Neutrophil (primary cell): ENCODE measurements around the gene GRK1.

Experiments
- H3K27ac ChIP-seq: fragments of 200-600 bp; sonication (generic); 2 replicates; pipeline ENCODE4 v1.5.1; 2016; ENCODE audit warnings: mild to moderate bottlenecking, moderate library complexity
- H3K27me3 ChIP-seq: fragments of 200-600 bp; sonication (generic); 2 replicates; pipeline ENCODE4 v1.6.0; 2016; ENCODE audit warnings: mild to moderate bottlenecking
- H3K36me3 ChIP-seq: fragments of 200-600 bp; sonication (generic); 2 replicates; pipeline ENCODE4 v1.5.1; 2017
- H3K4me1 ChIP-seq, 2 experiments: fragments of 200-600 bp in 1 of 2; sonication (generic) in 1 of 2; 1 replicate in 1 of 2; 2 replicates in 1 of 2; pipeline versions ENCODE4 v1.5.1 to v1.6.1; 2013 to 2016; ENCODE audit warnings: low read depth in 1 of 2, low read length in 1 of 2, mild to moderate bottlenecking in 1 of 2, moderate library complexity in 1 of 2; ENCODE audit not compliant: control insufficient read depth in 1 of 2, insufficient read depth in 1 of 2
- H3K4me3 ChIP-seq, 2 experiments: fragments of 200-600 bp in 1 of 2; sonication (generic) in 1 of 2; 1 replicate in 1 of 2; 2 replicates in 1 of 2; pipeline ENCODE4 v1.5.1; 2013 to 2016; ENCODE audit warnings: low read depth in 1 of 2, low read length in 1 of 2, mild to moderate bottlenecking in 1 of 2, moderate library complexity in 1 of 2
- H3K9me3 ChIP-seq: fragments of 200-600 bp; sonication (generic); 2 replicates; pipeline ENCODE4 v1.5.1; 2016
- CTCF ChIP-seq: fragments of 200-600 bp; sonication (generic); IDR thresholded peaks from 2 replicates; pipeline ENCODE4 v1.5.1; 2016; ENCODE audit warnings: antibody characterized with exemption

The GRK1 gene

GRCh38 chr13:113627136-113627535 lies 39.9 kb upstream of the GRK1 start:
- Histone ChIP-seq H3K27me3 (no peaks in the 10 kb centered on the region), H3K4me1 (no peaks in the 10 kb centered on the region), H3K9me3 (no peaks in the 10 kb centered on the region), H3K36me3 (peaks cover 59% of the 10 kb centered on the region), H3K27ac (no peak overlapping the region), H3K4me3 (no peak overlapping the region)
- TF ChIP-seq CTCF, result no peak

- no peak for TF ChIP-seq CTCF
- Histone ChIP-seq H3K9me3 (no peaks in the 10 kb centered on the region), H3K4me1 (no peaks in the 10 kb centered on the region)
Observed at GRCh38 chr13:113628291-113629270, 38.4 kb upstream of the GRK1 start.

GRCh38 chr13:113629866-113630265 lies 37.2 kb upstream of the GRK1 start:
- Histone ChIP-seq H3K4me3 (no peak overlapping the region), H3K36me3 (peaks cover 65% of the 10 kb centered on the region), H3K27me3 (no peaks in the 10 kb centered on the region), H3K27ac (no peak overlapping the region), H3K9me3 (no peaks in the 10 kb centered on the region), H3K4me1 (no peaks in the 10 kb centered on the region)
- no peak for TF ChIP-seq CTCF

More at GRCh38 chr13:113628291-113629270, 38.4 kb upstream of the GRK1 start:
- H3K27ac ChIP-seq, result no peak overlapping the region
- no peak overlapping the region for H3K4me3 ChIP-seq
- H3K36me3 ChIP-seq, result peaks cover 60% of the 10 kb centered on the region
- no peaks in the 10 kb centered on the region for H3K27me3 ChIP-seq

GRCh38 chr13:113630296-113630695 lies 36.7 kb upstream of the GRK1 start:
- TF ChIP-seq CTCF, result no peak
- peaks cover 69% of the 10 kb centered on the region for H3K36me3 ChIP-seq
- no peaks in the 10 kb centered on the region for H3K9me3 ChIP-seq

GRCh38 chr13:113630804-113631203 lies 36.2 kb upstream of the GRK1 start:
- H3K4me3 ChIP-seq, result no peak overlapping the region
- no peaks in the 10 kb centered on the region for H3K9me3 ChIP-seq
- peaks cover 74% of the 10 kb centered on the region for H3K36me3 ChIP-seq
- H3K4me1 ChIP-seq, result no peaks in the 10 kb centered on the region
- no peaks in the 10 kb centered on the region for H3K27me3 ChIP-seq
- H3K27ac ChIP-seq, result no peak overlapping the region
- TF ChIP-seq CTCF, result no peak

More at GRCh38 chr13:113630296-113630695, 36.7 kb upstream of the GRK1 start:
- Histone ChIP-seq H3K27me3 (no peaks in the 10 kb centered on the region), H3K4me1 (no peaks in the 10 kb centered on the region), H3K4me3 (no peak overlapping the region), H3K27ac (no peak overlapping the region)
